HepG2 (cell line): Measurements from ENCODE around the gene E2F1. TPM values are rescaled to one million over a fixed set of nuclear protein-coding genes. Genes with fewer than 3 reads are reported as not detected.

Experiments
- GPN1 ChIP-seq: sonication (generic); formaldehyde crosslinking; IDR thresholded peaks from 2 replicates; pipeline ENCODE4 v1.5.1; 2020; ENCODE audit warnings: missing genetic modification reagents, borderline replicate concordance
- HMGA1 ChIP-seq: sonication (generic); formaldehyde crosslinking; conservative IDR thresholded peaks from 2 replicates; pipeline ENCODE4 v1.4.0; 2020; ENCODE audit warnings: missing genetic modification reagents
- IKZF4 ChIP-seq: sonication (generic); formaldehyde crosslinking; IDR thresholded peaks from 2 replicates; pipeline ENCODE4 v1.5.1; 2020; ENCODE audit warnings: borderline replicate concordance, mild to moderate bottlenecking, low read depth, missing genetic modification reagents; ENCODE audit errors: not compliant biosample characterization
- ISL2 ChIP-seq: sonication (generic); formaldehyde crosslinking; IDR thresholded peaks from 2 replicates; pipeline ENCODE4 v1.5.0; 2020; ENCODE audit warnings: missing genetic modification reagents
- KAT7 ChIP-seq: IDR thresholded peaks from 2 replicates; pipeline ENCODE4 v1.6.1; 2018; ENCODE audit warnings: borderline replicate concordance, missing compliant biosample characterization
- MTF1 ChIP-seq: sonication (generic); formaldehyde crosslinking; IDR thresholded peaks from 2 replicates; pipeline ENCODE4 v1.5.0; 2020; ENCODE audit warnings: missing genetic modification reagents
- SALL2 ChIP-seq: sonication (generic); formaldehyde crosslinking; IDR thresholded peaks from 2 replicates; pipeline ENCODE4 v1.8.1; 2023; ENCODE audit warnings: mild to moderate bottlenecking, missing genetic modification reagents, inconsistent platforms
- ZNF124 ChIP-seq: sonication (generic); formaldehyde crosslinking; IDR thresholded peaks from 2 replicates; pipeline ENCODE4 v1.4.0; 2020; ENCODE audit warnings: missing genetic modification reagents
- ZSCAN9 ChIP-seq: IDR thresholded peaks from 2 replicates; pipeline ENCODE4 v1.6.1; 2016; ENCODE audit warnings: borderline replicate concordance
- polyA plus RNA-seq, 8 experiments: library from polyadenylated mRNA; depleted of rRNA in 3 of 8; stranded (reverse) in 7 of 8; unstranded in 1 of 8; fragments of >200 nt; fragmentation: Illumina TruSeq in 4 of 8; extraction: Trizol in 4 of 8; gene quantifications; 2 replicates each; pipeline versions ENCODE4 v1.2.1 to v1.2.3, GENCODE V29; 2011 to 2016; ENCODE audit warnings: low read depth in 4 of 8, missing spikeins in 1 of 8, mixed read lengths in 1 of 8; ENCODE audit not compliant: insufficient read depth in 1 of 8
- total RNA-seq, 5 experiments: library from RNA; depleted of rRNA; stranded (reverse); fragments of >200 nt; fragmentation: Illumina TruSeq; extraction: Trizol; gene quantifications; 2 replicates each; pipeline ENCODE4 v1.2.3, GENCODE V29; 2016; ENCODE audit warnings: low read depth in 1 of 5
- TF ChIP-seq, protein P1 (sequence below): sonication (generic); formaldehyde crosslinking; IDR thresholded peaks from 2 replicates; pipeline ENCODE4 v1.8.0; 2022; ENCODE audit warnings: missing genetic modification reagents, mild to moderate bottlenecking, borderline replicate concordance
- TF ChIP-seq, protein P2 (sequence below): sonication (generic); formaldehyde crosslinking; IDR thresholded peaks from 2 replicates; pipeline ENCODE4 v1.8.1; 2023; ENCODE audit warnings: mild to moderate bottlenecking, missing genetic modification reagents, borderline replicate concordance
- TF ChIP-seq, protein P3 (sequence below): IDR thresholded peaks from 2 replicates; pipeline ENCODE4 v1.6.1; 2012; ENCODE audit warnings: low read length, improper control_type of control experiment
- TF ChIP-seq, protein P4 (sequence below): sonication (generic); formaldehyde crosslinking; IDR thresholded peaks from 2 replicates; pipeline ENCODE4 v1.9.0; 2021; ENCODE audit warnings: missing genetic modification reagents, mild to moderate bottlenecking, borderline replicate concordance
- TF ChIP-seq, protein P5 (sequence below): sonication (generic); formaldehyde crosslinking; IDR thresholded peaks from 2 replicates; pipeline ENCODE4 v1.4.0; 2020; ENCODE audit warnings: missing genetic modification reagents
- TF ChIP-seq, protein P6 (sequence below): sonication (generic); formaldehyde crosslinking; IDR thresholded peaks from 2 replicates; pipeline ENCODE4 v1.9.0; 2021; ENCODE audit warnings: missing genetic modification reagents, mild to moderate bottlenecking, borderline replicate concordance
- TF ChIP-seq, protein P7 (sequence below): sonication (generic); formaldehyde crosslinking; IDR thresholded peaks from 2 replicates; pipeline ENCODE4 v1.5.1; 2020; ENCODE audit warnings: mild to moderate bottlenecking, missing genetic modification reagents, moderate library complexity

Gene E2F1
- total and polyA plus RNA-seq, 2 of the 13 experiments (the other 11 are each of a cell fraction or from before 2014, with no cell fraction given): 25.5 to 39.4 TPM

DNA sequence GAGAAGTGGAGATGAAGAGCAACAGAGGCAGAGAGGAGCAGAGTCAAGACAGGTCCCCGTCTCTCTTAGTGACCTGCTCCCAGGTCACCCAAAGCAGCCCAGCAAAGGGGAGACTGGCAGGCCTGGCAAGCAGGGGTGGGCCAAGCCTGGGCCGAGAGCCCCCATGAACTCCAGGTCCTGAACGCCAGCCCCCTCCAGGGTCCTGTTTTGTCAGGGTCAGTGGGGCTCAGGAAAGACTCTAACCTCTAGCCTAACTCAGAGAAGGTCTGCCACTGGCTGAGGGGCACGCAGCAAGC lies 13.1 kb downstream of the E2F1 start (continued):
- TF ChIP-seq, protein P1, sequence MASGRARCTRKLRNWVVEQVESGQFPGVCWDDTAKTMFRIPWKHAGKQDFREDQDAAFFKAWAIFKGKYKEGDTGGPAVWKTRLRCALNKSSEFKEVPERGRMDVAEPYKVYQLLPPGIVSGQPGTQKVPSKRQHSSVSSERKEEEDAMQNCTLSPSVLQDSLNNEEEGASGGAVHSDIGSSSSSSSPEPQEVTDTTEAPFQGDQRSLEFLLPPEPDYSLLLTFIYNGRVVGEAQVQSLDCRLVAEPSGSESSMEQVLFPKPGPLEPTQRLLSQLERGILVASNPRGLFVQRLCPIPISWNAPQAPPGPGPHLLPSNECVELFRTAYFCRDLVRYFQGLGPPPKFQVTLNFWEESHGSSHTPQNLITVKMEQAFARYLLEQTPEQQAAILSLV (CRISPR knock-in tag): no peak
- no peak for TF ChIP-seq ZSCAN9
- no peak for TF ChIP-seq SALL2 (CRISPR knock-in tag)
- 0 out of 2 replicates have a peak, but pooled peaks have one; percentile 25 for TF ChIP-seq GPN1 (CRISPR knock-in tag)
- no peak for TF ChIP-seq KAT7
- TF ChIP-seq MTF1: no peak
- no peak for TF ChIP-seq ISL2 (CRISPR knock-in tag)
- TF ChIP-seq, protein P2, sequence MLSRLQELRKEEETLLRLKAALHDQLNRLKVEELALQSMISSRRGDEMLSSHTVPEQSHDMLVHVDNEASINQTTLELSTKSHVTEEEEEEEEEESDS (CRISPR knock-in tag): no peak
- TF ChIP-seq, protein P3, sequence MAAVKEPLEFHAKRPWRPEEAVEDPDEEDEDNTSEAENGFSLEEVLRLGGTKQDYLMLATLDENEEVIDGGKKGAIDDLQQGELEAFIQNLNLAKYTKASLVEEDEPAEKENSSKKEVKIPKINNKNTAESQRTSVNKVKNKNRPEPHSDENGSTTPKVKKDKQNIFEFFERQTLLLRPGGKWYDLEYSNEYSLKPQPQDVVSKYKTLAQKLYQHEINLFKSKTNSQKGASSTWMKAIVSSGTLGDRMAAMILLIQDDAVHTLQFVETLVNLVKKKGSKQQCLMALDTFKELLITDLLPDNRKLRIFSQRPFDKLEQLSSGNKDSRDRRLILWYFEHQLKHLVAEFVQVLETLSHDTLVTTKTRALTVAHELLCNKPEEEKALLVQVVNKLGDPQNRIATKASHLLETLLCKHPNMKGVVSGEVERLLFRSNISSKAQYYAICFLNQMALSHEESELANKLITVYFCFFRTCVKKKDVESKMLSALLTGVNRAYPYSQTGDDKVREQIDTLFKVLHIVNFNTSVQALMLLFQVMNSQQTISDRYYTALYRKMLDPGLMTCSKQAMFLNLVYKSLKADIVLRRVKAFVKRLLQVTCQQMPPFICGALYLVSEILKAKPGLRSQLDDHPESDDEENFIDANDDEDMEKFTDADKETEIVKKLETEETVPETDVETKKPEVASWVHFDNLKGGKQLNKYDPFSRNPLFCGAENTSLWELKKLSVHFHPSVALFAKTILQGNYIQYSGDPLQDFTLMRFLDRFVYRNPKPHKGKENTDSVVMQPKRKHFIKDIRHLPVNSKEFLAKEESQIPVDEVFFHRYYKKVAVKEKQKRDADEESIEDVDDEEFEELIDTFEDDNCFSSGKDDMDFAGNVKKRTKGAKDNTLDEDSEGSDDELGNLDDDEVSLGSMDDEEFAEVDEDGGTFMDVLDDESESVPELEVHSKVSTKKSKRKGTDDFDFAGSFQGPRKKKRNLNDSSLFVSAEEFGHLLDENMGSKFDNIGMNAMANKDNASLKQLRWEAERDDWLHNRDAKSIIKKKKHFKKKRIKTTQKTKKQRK: no peak
- TF ChIP-seq HMGA1 (CRISPR knock-in tag): no peak
- TF ChIP-seq, protein P4, sequence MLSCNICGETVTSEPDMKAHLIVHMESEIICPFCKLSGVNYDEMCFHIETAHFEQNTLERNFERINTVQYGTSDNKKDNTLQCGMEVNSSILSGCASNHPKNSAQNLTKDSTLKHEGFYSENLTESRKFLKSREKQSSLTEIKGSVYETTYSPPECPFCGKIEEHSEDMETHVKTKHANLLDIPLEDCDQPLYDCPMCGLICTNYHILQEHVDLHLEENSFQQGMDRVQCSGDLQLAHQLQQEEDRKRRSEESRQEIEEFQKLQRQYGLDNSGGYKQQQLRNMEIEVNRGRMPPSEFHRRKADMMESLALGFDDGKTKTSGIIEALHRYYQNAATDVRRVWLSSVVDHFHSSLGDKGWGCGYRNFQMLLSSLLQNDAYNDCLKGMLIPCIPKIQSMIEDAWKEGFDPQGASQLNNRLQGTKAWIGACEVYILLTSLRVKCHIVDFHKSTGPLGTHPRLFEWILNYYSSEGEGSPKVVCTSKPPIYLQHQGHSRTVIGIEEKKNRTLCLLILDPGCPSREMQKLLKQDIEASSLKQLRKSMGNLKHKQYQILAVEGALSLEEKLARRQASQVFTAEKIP (CRISPR knock-in tag): no peak
- TF ChIP-seq, protein P5, sequence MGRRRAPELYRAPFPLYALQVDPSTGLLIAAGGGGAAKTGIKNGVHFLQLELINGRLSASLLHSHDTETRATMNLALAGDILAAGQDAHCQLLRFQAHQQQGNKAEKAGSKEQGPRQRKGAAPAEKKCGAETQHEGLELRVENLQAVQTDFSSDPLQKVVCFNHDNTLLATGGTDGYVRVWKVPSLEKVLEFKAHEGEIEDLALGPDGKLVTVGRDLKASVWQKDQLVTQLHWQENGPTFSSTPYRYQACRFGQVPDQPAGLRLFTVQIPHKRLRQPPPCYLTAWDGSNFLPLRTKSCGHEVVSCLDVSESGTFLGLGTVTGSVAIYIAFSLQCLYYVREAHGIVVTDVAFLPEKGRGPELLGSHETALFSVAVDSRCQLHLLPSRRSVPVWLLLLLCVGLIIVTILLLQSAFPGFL: 0 out of 2 replicates have a peak, but pooled peaks have one; percentile 38
- no peak for TF ChIP-seq ZNF124 (CRISPR knock-in tag)
- TF ChIP-seq, protein P6, sequence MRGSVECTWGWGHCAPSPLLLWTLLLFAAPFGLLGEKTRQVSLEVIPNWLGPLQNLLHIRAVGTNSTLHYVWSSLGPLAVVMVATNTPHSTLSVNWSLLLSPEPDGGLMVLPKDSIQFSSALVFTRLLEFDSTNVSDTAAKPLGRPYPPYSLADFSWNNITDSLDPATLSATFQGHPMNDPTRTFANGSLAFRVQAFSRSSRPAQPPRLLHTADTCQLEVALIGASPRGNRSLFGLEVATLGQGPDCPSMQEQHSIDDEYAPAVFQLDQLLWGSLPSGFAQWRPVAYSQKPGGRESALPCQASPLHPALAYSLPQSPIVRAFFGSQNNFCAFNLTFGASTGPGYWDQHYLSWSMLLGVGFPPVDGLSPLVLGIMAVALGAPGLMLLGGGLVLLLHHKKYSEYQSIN: no peak
- TF ChIP-seq, protein P7, sequence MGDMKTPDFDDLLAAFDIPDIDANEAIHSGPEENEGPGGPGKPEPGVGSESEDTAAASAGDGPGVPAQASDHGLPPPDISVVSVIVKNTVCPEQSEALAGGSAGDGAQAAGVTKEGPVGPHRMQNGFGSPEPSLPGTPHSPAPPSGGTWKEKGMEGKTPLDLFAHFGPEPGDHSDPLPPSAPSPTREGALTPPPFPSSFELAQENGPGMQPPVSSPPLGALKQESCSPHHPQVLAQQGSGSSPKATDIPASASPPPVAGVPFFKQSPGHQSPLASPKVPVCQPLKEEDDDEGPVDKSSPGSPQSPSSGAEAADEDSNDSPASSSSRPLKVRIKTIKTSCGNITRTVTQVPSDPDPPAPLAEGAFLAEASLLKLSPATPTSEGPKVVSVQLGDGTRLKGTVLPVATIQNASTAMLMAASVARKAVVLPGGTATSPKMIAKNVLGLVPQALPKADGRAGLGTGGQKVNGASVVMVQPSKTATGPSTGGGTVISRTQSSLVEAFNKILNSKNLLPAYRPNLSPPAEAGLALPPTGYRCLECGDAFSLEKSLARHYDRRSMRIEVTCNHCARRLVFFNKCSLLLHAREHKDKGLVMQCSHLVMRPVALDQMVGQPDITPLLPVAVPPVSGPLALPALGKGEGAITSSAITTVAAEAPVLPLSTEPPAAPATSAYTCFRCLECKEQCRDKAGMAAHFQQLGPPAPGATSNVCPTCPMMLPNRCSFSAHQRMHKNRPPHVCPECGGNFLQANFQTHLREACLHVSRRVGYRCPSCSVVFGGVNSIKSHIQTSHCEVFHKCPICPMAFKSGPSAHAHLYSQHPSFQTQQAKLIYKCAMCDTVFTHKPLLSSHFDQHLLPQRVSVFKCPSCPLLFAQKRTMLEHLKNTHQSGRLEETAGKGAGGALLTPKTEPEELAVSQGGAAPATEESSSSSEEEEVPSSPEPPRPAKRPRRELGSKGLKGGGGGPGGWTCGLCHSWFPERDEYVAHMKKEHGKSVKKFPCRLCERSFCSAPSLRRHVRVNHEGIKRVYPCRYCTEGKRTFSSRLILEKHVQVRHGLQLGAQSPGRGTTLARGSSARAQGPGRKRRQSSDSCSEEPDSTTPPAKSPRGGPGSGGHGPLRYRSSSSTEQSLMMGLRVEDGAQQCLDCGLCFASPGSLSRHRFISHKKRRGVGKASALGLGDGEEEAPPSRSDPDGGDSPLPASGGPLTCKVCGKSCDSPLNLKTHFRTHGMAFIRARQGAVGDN (CRISPR knock-in tag): peak; percentile 39; the same call in 1 of the 2 replicates
- peak; percentile 26 for TF ChIP-seq IKZF4 (CRISPR knock-in tag)
